D721Med (cell line): ENCODE data around the gene TCP11X2.
A peak's percentile ranks its signal among the peaks of the same experiment; 100 is the strongest.
"Not testable (repeated sequence)": the region's sequence is repeated elsewhere in the genome, so short reads cannot be mapped to it uniquely, and the experiment has no call there.

Experiments
- DNase-seq: peaks from one replicate; pipeline ENCODE4 v3.0.0; 2011; ENCODE audit warnings: low spot score; ENCODE audit not compliant: insufficient read length
- FAIRE-seq: peaks from 2 replicates; lab custom pipeline; 2011; peaks lifted over from hg19 to GRCh38; lab: Jason Lieb, UNC
- TF ChIP-seq, protein P1 (sequence below): IDR thresholded peaks from 2 replicates; pipeline ENCODE4 v1.5.1; 2012; ENCODE audit warnings: mild to moderate bottlenecking, control low read depth; ENCODE audit not compliant: insufficient read depth; ENCODE audit errors: missing control alignments

The TCP11X2 gene

DNA sequence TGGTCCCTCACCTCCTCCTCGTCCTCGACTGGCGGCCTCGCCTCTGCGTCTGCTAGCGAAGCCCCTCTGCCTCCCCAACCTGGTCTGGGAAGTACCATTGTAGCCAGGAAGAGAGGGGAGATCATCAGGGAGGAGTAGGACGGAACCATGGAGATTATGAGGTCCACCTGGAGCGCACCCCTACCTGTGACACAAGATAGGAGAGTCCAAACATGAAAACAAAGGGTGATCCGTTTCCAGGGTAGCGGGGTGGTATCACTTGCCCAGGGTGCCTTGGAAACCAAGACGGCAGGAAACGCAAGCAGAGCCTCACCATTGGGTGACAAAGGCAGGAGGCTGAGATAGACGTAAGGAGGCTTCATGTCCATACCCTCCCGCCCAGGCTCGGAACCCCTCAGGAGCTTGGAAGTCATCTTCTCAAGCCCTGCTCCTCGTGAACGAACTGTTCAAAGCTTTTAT lies at the start of gene TCP11X2:
Gene TCP11X2 (minus strand): TSS at position 51 of the 459 bp plus-strand sequence.
- not testable (repeated sequence) for DNase-seq, FAIRE-seq

GRCh38 chrX:102517326-102517725 lies 45.7 kb upstream of the TCP11X2 start:
- DNase-seq = no peak
- peak; percentile 25 for FAIRE-seq
- TF ChIP-seq, protein P1, sequence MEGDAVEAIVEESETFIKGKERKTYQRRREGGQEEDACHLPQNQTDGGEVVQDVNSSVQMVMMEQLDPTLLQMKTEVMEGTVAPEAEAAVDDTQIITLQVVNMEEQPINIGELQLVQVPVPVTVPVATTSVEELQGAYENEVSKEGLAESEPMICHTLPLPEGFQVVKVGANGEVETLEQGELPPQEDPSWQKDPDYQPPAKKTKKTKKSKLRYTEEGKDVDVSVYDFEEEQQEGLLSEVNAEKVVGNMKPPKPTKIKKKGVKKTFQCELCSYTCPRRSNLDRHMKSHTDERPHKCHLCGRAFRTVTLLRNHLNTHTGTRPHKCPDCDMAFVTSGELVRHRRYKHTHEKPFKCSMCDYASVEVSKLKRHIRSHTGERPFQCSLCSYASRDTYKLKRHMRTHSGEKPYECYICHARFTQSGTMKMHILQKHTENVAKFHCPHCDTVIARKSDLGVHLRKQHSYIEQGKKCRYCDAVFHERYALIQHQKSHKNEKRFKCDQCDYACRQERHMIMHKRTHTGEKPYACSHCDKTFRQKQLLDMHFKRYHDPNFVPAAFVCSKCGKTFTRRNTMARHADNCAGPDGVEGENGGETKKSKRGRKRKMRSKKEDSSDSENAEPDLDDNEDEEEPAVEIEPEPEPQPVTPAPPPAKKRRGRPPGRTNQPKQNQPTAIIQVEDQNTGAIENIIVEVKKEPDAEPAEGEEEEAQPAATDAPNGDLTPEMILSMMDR = peak; percentile 23

DNA sequence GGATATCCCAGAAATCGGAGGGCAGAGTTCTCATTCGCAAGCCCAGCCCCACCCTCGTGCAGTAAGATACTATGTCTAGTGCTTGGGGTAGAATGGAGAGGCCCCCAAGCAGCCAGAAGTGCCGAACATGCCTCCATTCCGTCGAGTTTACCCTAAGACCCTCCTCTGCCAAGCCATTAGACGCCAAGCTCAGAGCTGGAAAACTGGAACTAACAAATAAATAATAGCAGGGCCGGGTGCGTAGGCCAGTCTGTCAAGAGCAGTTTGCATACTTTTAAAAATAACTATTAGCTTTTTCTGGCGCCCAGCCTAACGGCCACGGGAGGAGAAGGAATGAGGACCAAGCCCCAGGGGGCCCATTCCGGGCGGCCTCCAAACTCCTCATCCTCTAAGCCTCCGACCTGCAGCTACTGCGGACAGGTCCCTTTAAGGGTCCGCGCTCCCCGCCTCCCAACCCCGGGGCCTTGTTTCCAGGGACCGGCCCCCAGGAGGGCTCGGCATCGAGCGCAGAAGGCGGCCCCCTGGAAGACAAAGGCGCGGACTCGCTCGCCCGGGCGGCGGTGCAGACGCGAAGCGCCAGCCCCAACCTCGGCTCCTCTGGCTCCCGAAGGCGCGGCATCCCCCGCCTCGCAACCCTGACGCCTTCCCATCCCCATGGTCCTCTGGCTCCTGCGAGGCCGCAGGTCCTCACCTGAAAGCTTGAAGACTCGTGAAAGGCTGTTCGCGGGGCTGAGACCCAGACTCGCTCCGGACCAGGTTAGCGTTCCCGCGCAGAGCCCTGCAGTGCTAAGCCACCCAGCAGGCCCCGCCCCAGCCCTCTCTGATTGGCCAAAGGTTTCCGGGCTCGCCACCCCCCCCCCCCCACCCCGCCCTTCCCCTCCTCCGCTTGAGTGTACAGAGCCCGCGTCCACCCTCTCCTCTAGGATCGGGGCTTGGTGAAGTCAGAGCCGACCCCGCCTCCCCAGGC lies 44.6 kb upstream of the TCP11X2 start, which contains the start of gene TMSB15A:
Gene TMSB15A (minus strand): TSS at position 765 of the 967 bp plus-strand sequence.
- TF ChIP-seq, protein P1 = no peak
- peak; percentile 46 for DNase-seq
- FAIRE-seq = no peak

GRCh38 chrX:102514536-102514935 lies 42.9 kb upstream of the TCP11X2 start:
- DNase-seq (no peak), FAIRE-seq (no peak)
- TF ChIP-seq, protein P1 = no peak

DNA sequence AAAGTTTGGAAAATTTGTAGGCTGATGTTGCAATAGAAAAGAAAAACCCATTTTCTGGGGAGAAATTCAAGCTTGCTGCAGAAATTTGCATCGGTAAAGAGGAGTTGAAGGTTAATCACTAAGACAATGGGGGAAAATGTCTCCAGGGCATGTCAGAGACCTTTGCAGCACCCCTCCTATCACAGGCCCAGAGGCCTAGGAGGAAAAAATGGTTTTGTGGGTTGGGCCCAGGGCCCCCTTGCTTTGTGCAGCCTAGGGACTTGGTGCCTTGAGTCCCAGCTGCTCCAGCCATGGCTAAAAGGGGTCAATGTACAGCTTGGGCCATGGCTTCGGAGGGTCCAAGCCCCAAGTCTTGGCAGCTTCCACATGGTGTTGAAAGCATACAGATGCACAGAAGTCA lies 27.1 kb upstream of the TCP11X2 start:
- FAIRE-seq (no peak), DNase-seq (no peak)
- TF ChIP-seq, protein P1 = no peak

- TF ChIP-seq, protein P1 = no peak
- no peak for FAIRE-seq
- no peak for DNase-seq
Measured at GRCh38 chrX:102491766-102492165, 20.2 kb upstream of the TCP11X2 start.

DNA sequence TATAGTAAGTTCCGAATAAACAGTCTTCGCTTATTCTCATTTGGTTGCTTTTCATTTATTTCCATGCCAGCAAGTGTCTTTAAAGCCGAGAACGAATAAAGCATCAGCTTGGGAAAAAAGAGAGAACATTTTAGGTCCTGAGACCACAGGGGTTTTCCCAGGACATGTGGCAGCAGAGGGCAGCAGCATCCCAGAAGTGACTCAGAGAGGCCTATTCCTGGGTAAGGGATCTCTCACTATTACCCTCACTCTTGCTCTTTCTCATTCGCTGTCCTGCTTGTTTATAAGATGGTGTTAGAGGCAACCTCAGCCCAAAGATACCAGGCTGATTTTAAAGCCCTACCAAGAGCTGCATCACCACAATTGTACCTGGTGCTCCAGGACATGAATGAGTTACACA lies 7.2 kb upstream of the TCP11X2 start:
- not testable (repeated sequence) for DNase-seq
- FAIRE-seq = peak; percentile 66

DNA sequence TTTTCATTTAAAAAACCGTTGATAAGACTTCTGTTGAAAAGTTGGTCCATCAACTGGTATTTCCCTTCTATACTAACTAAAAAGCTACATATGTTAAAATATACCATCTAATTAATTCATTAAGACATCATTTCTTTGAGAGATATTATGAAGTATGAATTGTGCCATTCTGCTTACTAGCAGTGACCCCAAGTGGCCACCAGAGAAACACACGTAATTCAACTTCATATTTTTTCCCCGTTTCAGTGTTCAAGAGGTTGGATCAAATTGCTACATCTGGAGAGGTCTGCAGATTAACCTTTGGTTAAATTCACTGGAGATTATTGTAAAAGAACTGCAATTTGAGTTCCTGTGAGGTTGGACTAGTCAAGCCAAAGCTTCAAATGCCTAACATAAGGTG lies 1.4 kb downstream of the TCP11X2 start:
- DNase-seq = not testable (repeated sequence)
- peak; percentile 89 for FAIRE-seq

GRCh38 chrX:102458615-102459014 lies 13.0 kb downstream of the TCP11X2 start:
- FAIRE-seq = peak; percentile 88

DNA sequence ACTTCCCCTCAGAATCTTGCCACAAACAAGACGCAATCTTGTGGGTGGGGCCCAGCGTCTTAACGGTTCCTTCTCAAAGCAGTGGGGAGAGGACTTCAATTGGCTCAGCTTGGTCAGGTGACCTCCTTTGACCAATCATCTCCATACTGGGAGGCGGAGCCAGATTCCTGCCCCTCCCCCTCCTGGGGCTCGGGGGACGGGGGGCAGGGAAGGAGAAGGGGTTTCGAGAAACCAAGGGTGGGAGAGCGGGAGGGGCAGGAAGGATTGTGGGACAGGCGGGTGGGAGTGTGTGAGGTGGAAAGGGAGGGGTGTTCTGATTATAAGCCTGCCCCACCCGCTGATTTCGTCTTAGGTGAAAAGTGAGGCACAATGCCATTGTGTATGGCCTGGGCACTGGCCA lies 31.7 kb downstream of the TCP11X2 start, which contains the start of gene NXF2B:
Gene NXF2B (minus strand): TSS at position 101 of the 400 bp plus-strand sequence. CDS start 59,972 bp downstream, outside the sequence.
- FAIRE-seq, DNase-seq: not testable (repeated sequence)

More at GRCh38 chrX:102458615-102459014, 13.0 kb downstream of the TCP11X2 start:
- DNase-seq = not testable (repeated sequence)

DNA sequence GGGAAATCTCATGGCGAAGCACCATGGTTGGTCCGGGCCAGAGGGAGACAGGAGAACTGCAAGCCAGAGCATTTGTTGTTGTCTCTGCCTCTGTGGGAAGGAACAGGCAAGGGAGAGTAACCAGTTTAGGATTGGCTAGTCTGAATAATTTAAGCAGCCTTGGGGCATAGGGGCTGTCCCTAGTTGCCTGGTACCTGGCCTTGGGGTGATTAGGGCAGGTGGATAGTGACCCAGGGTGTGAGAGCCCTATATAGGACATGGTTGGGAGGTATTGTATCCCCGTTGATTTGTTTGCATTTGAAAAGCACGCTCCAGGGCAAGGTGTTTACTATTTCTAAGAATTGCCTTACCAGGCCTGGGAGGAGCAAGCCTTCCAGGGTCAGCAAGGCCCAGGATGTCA lies 57.1 kb downstream of the TCP11X2 start:
- not testable (repeated sequence) for DNase-seq, FAIRE-seq
